KMS-11 (cell line): ENCODE data around the gene NMBR.

Source experiments
- H2AFZ ChIP-seq: fragments of 200-600 bp; sonication (generic); 2 replicates; pipeline ENCODE4 v1.6.1; 2016; ENCODE audit warnings: antibody characterized with exemption, mixed run types, low read depth
- H3K27ac ChIP-seq: fragments of 200-600 bp; sonication (generic); 2 replicates; pipeline ENCODE4 v1.6.1; 2016; ENCODE audit warnings: mild to moderate bottlenecking, mixed run types
- H3K27me3 ChIP-seq: fragments of 200-600 bp; sonication (generic); 2 replicates; pipeline ENCODE4 v1.6.1; 2017; ENCODE audit warnings: mild to moderate bottlenecking, low read depth, mixed run types, moderate library complexity; ENCODE audit not compliant: insufficient read depth
- H3K36me3 ChIP-seq: fragments of 200-600 bp; sonication (generic); 2 replicates; pipeline ENCODE4 v1.6.1; 2017; ENCODE audit warnings: mild to moderate bottlenecking, mixed run types; ENCODE audit not compliant: insufficient read depth
- H3K4me1 ChIP-seq: fragments of 200-600 bp; sonication (generic); 2 replicates; pipeline ENCODE4 v1.6.1; 2016; ENCODE audit warnings: mild to moderate bottlenecking, low read depth, mixed run types; ENCODE audit not compliant: poor library complexity, severe bottlenecking
- H3K4me2 ChIP-seq: fragments of 200-600 bp; sonication (generic); 2 replicates; pipeline ENCODE4 v1.7.0; 2016; ENCODE audit warnings: mild to moderate bottlenecking, mixed run types
- H3K4me3 ChIP-seq: fragments of 200-600 bp; sonication (generic); IDR thresholded peaks from 2 replicates; pipeline ENCODE4 v1.6.1; 2017; ENCODE audit warnings: low read depth, low read length, mixed read lengths; ENCODE audit not compliant: insufficient read depth
- H3K79me2 ChIP-seq: fragments of 200-600 bp; sonication (generic); 2 replicates; pipeline ENCODE4 v1.6.1; 2016; ENCODE audit warnings: low read depth, mixed run types; ENCODE audit not compliant: insufficient read depth
- H3K9ac ChIP-seq: fragments of 200-600 bp; sonication (generic); 2 replicates; pipeline ENCODE4 v1.6.1; 2016; ENCODE audit warnings: mild to moderate bottlenecking, mixed run types
- H4K20me1 ChIP-seq: fragments of 200-600 bp; sonication (generic); 2 replicates; pipeline ENCODE4 v1.6.1; 2016; ENCODE audit warnings: mild to moderate bottlenecking, mixed run types; ENCODE audit not compliant: insufficient read depth
- TF ChIP-seq, protein P1 (sequence below): fragments of 200-600 bp; sonication (generic); conservative IDR thresholded peaks from 2 replicates; pipeline ENCODE4 v1.6.1; 2017; ENCODE audit warnings: low read depth, mild to moderate bottlenecking, antibody characterized with exemption, low read length, moderate library complexity, mixed read lengths

The NMBR gene

GRCh38 chr6:142088858-142089216, 58.1 kb downstream of the NMBR start:
- Histone ChIP-seq H3K4me3 (no peak overlapping the region), H3K9ac (no peak overlapping the region), H4K20me1 (no peaks in the 10 kb centered on the region), H3K79me2 (no peaks in the 10 kb centered on the region), H3K27ac (no peak overlapping the region), H3K36me3 (no peaks in the 10 kb centered on the region), H3K4me1 (peaks cover 5% of the 10 kb centered on the region), H3K4me2 (no peak overlapping the region), H3K27me3 (no peaks in the 10 kb centered on the region), H2AFZ (no peak overlapping the region)
- TF ChIP-seq, protein P1, sequence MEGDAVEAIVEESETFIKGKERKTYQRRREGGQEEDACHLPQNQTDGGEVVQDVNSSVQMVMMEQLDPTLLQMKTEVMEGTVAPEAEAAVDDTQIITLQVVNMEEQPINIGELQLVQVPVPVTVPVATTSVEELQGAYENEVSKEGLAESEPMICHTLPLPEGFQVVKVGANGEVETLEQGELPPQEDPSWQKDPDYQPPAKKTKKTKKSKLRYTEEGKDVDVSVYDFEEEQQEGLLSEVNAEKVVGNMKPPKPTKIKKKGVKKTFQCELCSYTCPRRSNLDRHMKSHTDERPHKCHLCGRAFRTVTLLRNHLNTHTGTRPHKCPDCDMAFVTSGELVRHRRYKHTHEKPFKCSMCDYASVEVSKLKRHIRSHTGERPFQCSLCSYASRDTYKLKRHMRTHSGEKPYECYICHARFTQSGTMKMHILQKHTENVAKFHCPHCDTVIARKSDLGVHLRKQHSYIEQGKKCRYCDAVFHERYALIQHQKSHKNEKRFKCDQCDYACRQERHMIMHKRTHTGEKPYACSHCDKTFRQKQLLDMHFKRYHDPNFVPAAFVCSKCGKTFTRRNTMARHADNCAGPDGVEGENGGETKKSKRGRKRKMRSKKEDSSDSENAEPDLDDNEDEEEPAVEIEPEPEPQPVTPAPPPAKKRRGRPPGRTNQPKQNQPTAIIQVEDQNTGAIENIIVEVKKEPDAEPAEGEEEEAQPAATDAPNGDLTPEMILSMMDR, result no peak

DNA sequence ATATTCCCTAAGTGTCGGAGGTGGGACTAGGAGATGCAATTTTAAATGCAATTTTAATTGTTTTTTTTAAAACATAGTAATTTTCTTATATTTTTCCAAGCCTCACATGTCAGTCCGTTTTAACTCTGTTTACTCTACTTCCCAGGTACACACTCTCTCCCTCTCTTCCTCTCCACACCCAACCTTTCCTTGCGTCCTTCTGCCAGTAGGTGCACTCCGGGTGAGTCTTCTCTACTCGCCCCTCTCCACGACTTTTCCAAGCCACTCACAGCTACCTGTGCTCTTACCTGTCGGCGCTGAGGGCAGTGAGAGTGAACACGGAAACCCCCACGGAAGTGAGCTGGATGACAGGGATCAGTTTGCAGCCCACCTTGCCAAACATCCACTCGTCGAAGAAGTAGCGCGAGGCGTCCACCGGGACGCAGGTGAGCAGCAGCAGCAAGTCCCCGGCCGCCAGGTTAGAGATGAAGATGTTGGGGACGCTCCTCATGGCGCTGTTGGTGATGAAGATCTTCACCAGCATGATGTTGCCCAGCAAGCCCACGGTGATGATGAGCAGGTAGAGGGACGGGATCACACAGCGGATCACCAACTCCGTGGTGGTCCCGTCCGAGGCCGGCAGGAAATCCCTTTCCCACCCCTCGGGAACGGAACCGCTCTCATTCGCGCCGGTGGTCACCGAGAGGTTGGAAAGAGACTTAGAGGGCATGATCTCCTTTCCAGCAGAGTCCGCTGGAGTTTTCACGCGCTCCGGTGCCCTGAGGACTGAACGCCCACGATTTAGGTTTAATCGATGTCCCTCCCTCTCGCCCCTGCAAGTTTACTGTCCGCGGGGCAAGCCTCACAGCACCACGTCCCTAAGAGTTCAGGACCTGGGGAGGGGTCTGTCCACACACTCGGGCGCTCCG, 58.7 kb downstream of the NMBR start:
- Histone ChIP-seq H3K79me2 (no peaks in the 10 kb centered on the region), H2AFZ (no peak overlapping the region), H3K36me3 (no peaks in the 10 kb centered on the region), H3K27me3 (no peaks in the 10 kb centered on the region), H3K27ac (no peak overlapping the region), H3K4me3 (no peak overlapping the region), H3K4me2 (no peak overlapping the region), H3K9ac (no peak overlapping the region), H4K20me1 (no peaks in the 10 kb centered on the region), H3K4me1 (peaks cover 5% of the 10 kb centered on the region)
- TF ChIP-seq, protein P1, result no peak

DNA sequence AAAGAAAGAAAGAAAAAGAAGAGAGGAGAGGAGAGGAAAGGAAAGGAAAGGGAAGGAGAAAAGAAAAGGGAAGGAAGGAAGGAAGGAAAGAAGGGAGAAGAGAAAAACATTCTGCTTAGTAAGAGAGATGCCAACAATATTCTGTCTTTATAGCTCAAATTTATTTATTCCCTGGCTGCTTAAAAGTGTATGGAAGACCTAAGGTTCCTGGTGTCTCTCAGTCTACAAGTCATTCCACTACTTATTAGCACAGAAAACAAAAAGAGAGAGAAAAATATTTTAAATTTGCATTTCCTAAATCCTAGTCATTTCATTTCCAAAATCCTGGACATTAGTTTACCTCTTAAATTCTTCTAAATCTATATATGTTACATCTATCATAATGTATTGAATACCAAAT, 67.8 kb downstream of the NMBR start:
- no peak overlapping the region for H3K27ac ChIP-seq
- no peaks in the 10 kb centered on the region for H3K4me1 ChIP-seq
- H3K4me3 ChIP-seq, result no peak overlapping the region
- TF ChIP-seq, protein P1, result no peak
- no peaks in the 10 kb centered on the region for H3K79me2 ChIP-seq
- no peak overlapping the region for H2AFZ ChIP-seq
- no peaks in the 10 kb centered on the region for H3K27me3 ChIP-seq
- no peak overlapping the region for H3K9ac ChIP-seq
- H3K36me3 ChIP-seq, result no peaks in the 10 kb centered on the region
- no peak overlapping the region for H3K4me2 ChIP-seq
- no peaks in the 10 kb centered on the region for H4K20me1 ChIP-seq

- H3K36me3 ChIP-seq, result no peaks in the 10 kb centered on the region
- TF ChIP-seq, protein P1, result no peak
- H2AFZ ChIP-seq, result no peak overlapping the region
- no peak overlapping the region for H3K27ac ChIP-seq
- H3K4me1 ChIP-seq, result no peaks in the 10 kb centered on the region
- H3K4me3 ChIP-seq, result no peak overlapping the region
- H3K79me2 ChIP-seq, result no peaks in the 10 kb centered on the region
- H4K20me1 ChIP-seq, result no peaks in the 10 kb centered on the region
- H3K27me3 ChIP-seq, result no peaks in the 10 kb centered on the region
- no peak overlapping the region for H3K4me2 ChIP-seq
- H3K9ac ChIP-seq, result no peak overlapping the region
Observed at GRCh38 chr6:142075516-142076101, 71.3 kb downstream of the NMBR start.
